ENCODE data around the gene ACCSL.

- TF ChIP-seq CTCF (optimal IDR thresholded peaks at IDR 0.05 in 1 of 3, IDR thresholded peaks at IDR 0.05 in 1 of 3, conservative IDR thresholded peaks at IDR 0.05 in 1 of 3; ENCODE audit: extremely low read depth in 1 of 3, insufficient read depth in 2 of 3, low read length in 3 of 3) (no peak), EZH2 (IDR thresholded peaks at IDR 0.05; ENCODE audit: low read length) (no peak)
Observed at GRCh38 chr11:44015624-44016007, 32.2 kb upstream of the ACCSL start.
